ENCODE results near the gene ZNF816. TPM values are rescaled to one million over a fixed set of nuclear protein-coding genes. Genes with fewer than 3 reads are reported as not detected.

Gene ZNF816
- total and polyA plus RNA-seq, 7 donors: 3.6 to 8.4 (median 5.4) TPM

GRCh38 chr19:52901842-52902241 lies 60.8 kb downstream of the ZNF816 start:
- peaks cover 0 to 2% (median 0%) of the 10 kb centered on the region in 4 donors for H3K36me3 ChIP-seq
- 83 to 96% methylated on average over 3 of the region's 3 CpGs for WGBS, 2 donors
- no peak overlapping the region for H3K27ac ChIP-seq
- H3K9me3 ChIP-seq: no peaks in the 10 kb centered on the region
- no peak for TF ChIP-seq POLR2AphosphoS5 (IDR thresholded peaks at IDR 0.05)
- TF ChIP-seq CTCF (IDR thresholded peaks at IDR 0.05): no peak
- TF ChIP-seq POLR2A (IDR thresholded peaks at IDR 0.05): no peak
- no peaks in the 10 kb centered on the region for H3K27me3 ChIP-seq
- H3K4me3 ChIP-seq: no peak overlapping the region
- H3K4me1 ChIP-seq: peaks cover 0 to 9% (median 7%) of the 10 kb centered on the region in 4 donors
- DNase-seq: no peak
- intact Hi-C loops (cut with DNase I): no loop called here

Other genes starting within 250 kb of the ZNF816 start
- gene ZNF611, start 227.8 kb downstream of the ZNF816 start, total RNA-seq: 10 to 100 TPM in 2 of 4 donors, 1 to 10 TPM in 2; 5.4 to 10.8 (median 8.8) TPM
- gene ZNF611, start 227.8 kb downstream of the ZNF816 start, polyA plus RNA-seq: 1 to 10 TPM; 2.3 to 7.0 (median 3.0) TPM
- 1 to 10 TPM; 6.8 to 9.4 (median 8.2) TPM for gene ZNF600, start 176.1 kb downstream of the ZNF816 start, total RNA-seq
- gene ZNF600, start 176.1 kb downstream of the ZNF816 start, polyA plus RNA-seq: 1 to 10 TPM; 1.8 to 6.5 (median 3.9) TPM
- gene ZNF28, start 141.2 kb downstream of the ZNF816 start, total RNA-seq: 1 to 10 TPM; 6.4 to 9.1 (median 7.5) TPM
- 1 to 10 TPM; 4.8 to 6.7 (median 6.4) TPM for gene ZNF28, start 141.2 kb downstream of the ZNF816 start, polyA plus RNA-seq
- 10 to 100 TPM in 3 of 4 donors, 1 to 10 TPM in 1; 9.8 to 17.1 (median 11.6) TPM for gene ZNF468, start 105.3 kb downstream of the ZNF816 start, total RNA-seq
- gene ZNF468, start 105.3 kb downstream of the ZNF816 start, polyA plus RNA-seq: 10 to 100 TPM in 2 of 3 donors, 1 to 10 TPM in 1; 6.9 to 15.0 (median 10.2) TPM
- 10 to 100 TPM in 3 of 4 donors, 1 to 10 TPM in 1; 9.0 to 21.8 (median 15.0) TPM for gene ZNF320, start 65.2 kb downstream of the ZNF816 start, total RNA-seq
- gene ZNF320, start 65.2 kb downstream of the ZNF816 start, polyA plus RNA-seq: 1 to 10 TPM; 1.4 to 8.5 (median 6.6) TPM
- gene ZNF888, start 39.5 kb downstream of the ZNF816 start, total RNA-seq: 1 to 10 TPM; 1.8 to 3.9 (median 3.6) TPM
- 1 to 10 TPM; 1.8 to 5.0 (median 4.6) TPM for gene ZNF888, start 39.5 kb downstream of the ZNF816 start, polyA plus RNA-seq
- gene ERVV-1, start 51.0 kb upstream of the ZNF816 start, total RNA-seq: under 1 TPM in 1 of 4 donors, not detected in 3; 0.27 TPM
- not detected for gene ERVV-1, start 51.0 kb upstream of the ZNF816 start, polyA plus RNA-seq
- not detected for gene ERVV-2, start 81.9 kb upstream of the ZNF816 start, total RNA-seq
- gene ERVV-2, start 81.9 kb upstream of the ZNF816 start, polyA plus RNA-seq: not detected
- gene ZNF160, start 140.5 kb upstream of the ZNF816 start, total RNA-seq: 10 to 100 TPM; 20.9 to 70.3 (median 31.8) TPM
- 10 to 100 TPM in 1 of 3 donors, 1 to 10 TPM in 2; 3.7 to 18.7 (median 4.2) TPM for gene ZNF160, start 140.5 kb upstream of the ZNF816 start, polyA plus RNA-seq
- gene ZNF415, start 170.0 kb upstream of the ZNF816 start, total RNA-seq: 10 to 100 TPM; 10.7 to 16.9 (median 13.0) TPM
- 1 to 10 TPM; 2.5 to 5.4 (median 3.6) TPM for gene ZNF415, start 170.0 kb upstream of the ZNF816 start, polyA plus RNA-seq
- gene ZNF347, start 196.2 kb upstream of the ZNF816 start, total RNA-seq: 10 to 100 TPM in 2 of 4 donors, 1 to 10 TPM in 2; 5.7 to 12.2 (median 8.7) TPM
- gene ZNF347, start 196.2 kb upstream of the ZNF816 start, polyA plus RNA-seq: 1 to 10 TPM; 1.6 to 4.8 (median 3.8) TPM
- 10 to 100 TPM in 1 of 4 donors, 1 to 10 TPM in 3; 5.3 to 16.8 (median 6.4) TPM for gene ZNF665, start 230.5 kb upstream of the ZNF816 start, total RNA-seq
- 1 to 10 TPM in 2 of 3 donors, under 1 TPM in 1; 0.92 to 3.6 (median 3.6) TPM for gene ZNF665, start 230.5 kb upstream of the ZNF816 start, polyA plus RNA-seq

Data from sigmoid colon (tissue), 7 donors.